Gastroesophageal sphincter (tissue), 4 donors: ENCODE data around the gene TMEM54. TPM values are rescaled to one million over a fixed set of nuclear protein-coding genes. Genes with fewer than 3 reads are reported as not detected.

Source experiments
- ATAC-seq: fragments of 150-250 bp; one replicate; pipeline ENCODE4 v1.9.1; 2016; ENCODE audit warnings: mild to moderate bottlenecking, moderate library complexity
- H3K27ac ChIP-seq, 4 donors: fragments of 200-600 bp; sonication (generic) in 3 of 4; 1 replicate in 3 of 4; 2 replicates in 1 of 4; pipeline ENCODE4 v1.5.1; 2016 to 2019
- H3K27me3 ChIP-seq: fragments of 200-600 bp; sonication (generic); one replicate; pipeline ENCODE4 v1.5.1; 2019
- H3K36me3 ChIP-seq, 2 donors: fragments of 200-600 bp; sonication (generic); one replicate each; pipeline ENCODE4 v1.5.1; 2019; ENCODE audit warnings: control low read depth in 1 of 2
- H3K4me1 ChIP-seq, 3 donors: fragments of 200-600 bp; sonication (generic); 1 replicate in 2 of 3; 2 replicates in 1 of 3; pipeline ENCODE4 v1.5.1; 2016 to 2019; ENCODE audit warnings: control low read depth in 2 of 3
- H3K4me3 ChIP-seq, 2 donors: fragments of 200-600 bp; sonication (generic); one replicate each; pipeline ENCODE4 v1.5.1; 2019; ENCODE audit warnings: mild to moderate bottlenecking in 1 of 2, moderate library complexity in 1 of 2
- H3K9me3 ChIP-seq, 3 donors: fragments of 200-600 bp; sonication (generic); one replicate each; pipeline ENCODE4 v1.5.1; 2017 to 2019; ENCODE audit warnings: control low read depth in 2 of 3
- EP300 ChIP-seq: sonication (generic); formaldehyde crosslinking; IDR thresholded peaks from one replicate; pipeline ENCODE4 v1.6.1; 2017; ENCODE audit warnings: antibody characterized with exemption, mild to moderate bottlenecking
- POLR2A ChIP-seq, 2 donors: fragments of 450-650 bp; IDR thresholded peaks; one replicate each; pipeline ENCODE4 v1.6.1; 2017; ENCODE audit warnings: antibody characterized with exemption in 2 of 2, mild to moderate bottlenecking in 2 of 2, moderate library complexity in 1 of 2
- POLR2AphosphoS5 ChIP-seq: sonication (generic); formaldehyde crosslinking; IDR thresholded peaks from one replicate; pipeline ENCODE4 v1.6.1; 2017; ENCODE audit warnings: antibody characterized with exemption
- whole genome bisulfite sequencing, 2 donors: methylation state at CpG; one replicate each; pipeline ENCODE4 v1.1.5; 2018; ENCODE audit warnings: low coverage in 1 of 2; 5-methylcytosine and 5-hydroxymethylcytosine counted together
- total RNA-seq, 4 donors: library from RNA; depleted of rRNA; stranded (reverse); fragments of >200 nt; gene quantifications; one replicate each; pipeline ENCODE4 v1.1.0, GENCODE V29; 2016
- TF ChIP-seq, protein P1 (sequence below), 4 experiments: fragments of 200-600 bp in 2 of 4; fragments of 450-650 bp in 2 of 4; sonication (generic) in 1 of 4; IDR thresholded peaks; one replicate each; pipeline ENCODE4 v1.5.1; 2017 to 2019; ENCODE audit warnings: antibody characterized with exemption in 4 of 4, mild to moderate bottlenecking in 2 of 4, moderate library complexity in 2 of 4

TMEM54 gene, protein sequence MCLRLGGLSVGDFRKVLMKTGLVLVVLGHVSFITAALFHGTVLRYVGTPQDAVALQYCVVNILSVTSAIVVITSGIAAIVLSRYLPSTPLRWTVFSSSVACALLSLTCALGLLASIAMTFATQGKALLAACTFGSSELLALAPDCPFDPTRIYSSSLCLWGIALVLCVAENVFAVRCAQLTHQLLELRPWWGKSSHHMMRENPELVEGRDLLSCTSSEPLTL
- 100 to 1,000 TPM in 2 of 4 donors, 10 to 100 TPM in 2; 71.5 to 138 (median 101) TPM for total RNA-seq

DNA sequence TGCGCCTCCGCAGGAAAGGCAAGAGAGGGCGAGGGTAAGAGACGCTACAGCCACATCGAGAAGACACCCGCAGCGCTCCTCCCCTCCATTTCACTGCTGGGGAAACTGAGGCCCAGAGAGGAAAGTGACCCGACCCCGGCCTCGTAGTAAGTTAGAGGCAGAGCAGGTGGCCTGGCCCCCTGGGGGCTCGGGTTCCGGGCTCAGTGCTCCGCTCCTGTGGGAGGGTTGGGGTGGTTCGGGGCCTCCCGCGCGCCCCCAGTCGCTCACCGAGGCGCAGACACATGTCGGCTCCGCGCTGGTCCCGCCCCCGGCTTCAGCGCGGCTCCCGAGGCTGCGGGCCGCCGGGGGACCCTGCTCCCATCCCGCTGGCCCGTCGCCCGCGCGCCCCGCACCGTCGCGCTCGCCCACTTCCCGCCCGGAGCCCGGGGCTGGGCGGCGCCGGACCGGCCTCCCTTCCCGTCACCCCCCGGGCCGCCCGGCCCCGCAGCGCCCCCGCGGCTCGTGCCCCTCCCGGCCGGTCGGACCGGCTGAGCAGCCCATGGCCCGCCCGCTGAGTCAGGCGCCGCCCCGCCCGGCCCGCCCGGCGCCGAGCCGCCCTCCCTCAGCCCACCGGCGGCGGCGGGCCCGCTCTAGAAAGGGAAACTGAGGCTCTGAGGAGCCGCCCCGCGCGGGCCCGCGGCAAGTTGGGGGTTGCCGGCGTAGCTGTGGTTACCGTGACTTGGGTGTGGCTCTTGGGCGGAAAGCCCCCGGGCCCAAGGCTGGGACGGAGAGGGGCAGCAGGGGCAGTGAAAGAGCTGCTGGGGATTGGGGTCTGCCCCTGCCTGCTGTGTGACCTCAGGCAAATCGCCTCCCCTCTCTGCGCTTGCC lies at the start of gene TMEM54:
Gene TMEM54, minus strand, starts transcription at position 434 of the 867 bp plus-strand sequence. Its CDS starts 151 bp downstream, at position 283.
- H3K36me3 ChIP-seq: no peaks in the 10 kb centered on the region
- 15% methylated on average over 4 of the region's 92 CpGs; no CpG with 5 or more reads in 1 of the 2 donors for WGBS, 2 donors
- peak within 1 kb of the TSS; percentile 73 to 78 for H3K4me3 ChIP-seq
- peaks cover 0 to 20% (median 4%) of the 10 kb centered on the region in 3 donors for H3K4me1 ChIP-seq
- H3K27me3 ChIP-seq: peaks cover 5% of the 10 kb centered on the region
- TF ChIP-seq EP300 (no peak), POLR2AphosphoS5 (no peak), POLR2A (IDR thresholded peaks at IDR 0.05) (no peak)
- TF ChIP-seq, protein P1, sequence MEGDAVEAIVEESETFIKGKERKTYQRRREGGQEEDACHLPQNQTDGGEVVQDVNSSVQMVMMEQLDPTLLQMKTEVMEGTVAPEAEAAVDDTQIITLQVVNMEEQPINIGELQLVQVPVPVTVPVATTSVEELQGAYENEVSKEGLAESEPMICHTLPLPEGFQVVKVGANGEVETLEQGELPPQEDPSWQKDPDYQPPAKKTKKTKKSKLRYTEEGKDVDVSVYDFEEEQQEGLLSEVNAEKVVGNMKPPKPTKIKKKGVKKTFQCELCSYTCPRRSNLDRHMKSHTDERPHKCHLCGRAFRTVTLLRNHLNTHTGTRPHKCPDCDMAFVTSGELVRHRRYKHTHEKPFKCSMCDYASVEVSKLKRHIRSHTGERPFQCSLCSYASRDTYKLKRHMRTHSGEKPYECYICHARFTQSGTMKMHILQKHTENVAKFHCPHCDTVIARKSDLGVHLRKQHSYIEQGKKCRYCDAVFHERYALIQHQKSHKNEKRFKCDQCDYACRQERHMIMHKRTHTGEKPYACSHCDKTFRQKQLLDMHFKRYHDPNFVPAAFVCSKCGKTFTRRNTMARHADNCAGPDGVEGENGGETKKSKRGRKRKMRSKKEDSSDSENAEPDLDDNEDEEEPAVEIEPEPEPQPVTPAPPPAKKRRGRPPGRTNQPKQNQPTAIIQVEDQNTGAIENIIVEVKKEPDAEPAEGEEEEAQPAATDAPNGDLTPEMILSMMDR (IDR thresholded peaks at IDR 0.05): peak in 1 of 4 experiments; percentile 15
- peak; percentile 89 for ATAC-seq
- no peaks in the 10 kb centered on the region for H3K9me3 ChIP-seq
- peak within 1 kb of the TSS in 2 of 4 donors; percentile 67 to 70 for H3K27ac ChIP-seq

DNA sequence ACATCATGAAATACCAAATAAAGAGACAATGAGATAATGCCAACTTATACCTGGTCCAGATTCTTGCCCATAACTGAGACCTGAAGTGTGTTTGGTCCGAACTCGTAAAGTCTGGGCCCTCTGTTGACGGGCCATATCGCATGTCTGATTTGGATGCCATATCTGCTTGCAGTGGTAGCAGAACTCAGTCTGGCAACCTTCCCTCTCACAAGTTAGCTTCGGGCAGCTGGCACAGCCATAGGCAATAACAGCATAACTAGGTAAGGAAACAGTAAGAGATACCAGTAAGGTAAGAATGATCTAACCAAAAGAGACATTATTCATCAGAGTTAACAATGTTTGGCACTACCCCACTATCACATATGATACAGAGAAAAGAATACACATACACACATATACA lies 48.3 kb upstream of the TMEM54 start:
- Histone ChIP-seq H3K9me3 (no peaks in the 10 kb centered on the region), H3K27ac (peak overlapping the region in 2 of 4 donors; percentile 3 to 30), H3K36me3 (peaks cover 0 to 40% of the 10 kb centered on the region in 2 donors), H3K4me1 (peaks cover 0 to 21% (median 4%) of the 10 kb centered on the region in 3 donors), H3K27me3 (no peaks in the 10 kb centered on the region), H3K4me3 (no peak overlapping the region)
- TF ChIP-seq POLR2AphosphoS5: no peak
- TF ChIP-seq, protein P1 (IDR thresholded peaks at IDR 0.05): no peak
- no peak for TF ChIP-seq EP300
- no peak for TF ChIP-seq POLR2A (IDR thresholded peaks at IDR 0.05)
- no peak for ATAC-seq
- 45 to 50% methylated on average over 1 to 5 of the region's 5 CpGs for WGBS, 2 donors

DNA sequence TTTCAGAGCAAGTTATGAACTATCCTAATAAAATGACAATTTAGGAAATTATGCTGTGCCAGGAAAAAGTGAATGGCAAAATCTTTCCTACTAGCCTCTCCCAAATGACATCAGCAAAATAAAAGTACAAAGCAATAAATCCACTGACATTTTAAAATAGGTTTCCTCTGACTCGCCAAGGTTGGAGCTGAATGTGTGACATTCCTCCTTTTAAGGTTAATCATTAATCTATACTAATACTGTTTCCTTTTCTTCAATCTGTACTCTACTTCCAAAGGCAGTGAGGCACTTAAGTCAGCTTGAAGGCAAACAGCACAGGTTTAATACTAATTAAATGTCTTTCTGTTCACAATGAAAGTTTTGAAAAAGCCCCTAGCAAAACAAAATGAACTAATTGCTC lies 47.7 kb upstream of the TMEM54 start:
- Histone ChIP-seq H3K4me1 (peaks cover 0 to 21% (median 4%) of the 10 kb centered on the region in 3 donors), H3K9me3 (no peaks in the 10 kb centered on the region), H3K36me3 (peaks cover 0 to 47% of the 10 kb centered on the region in 2 donors), H3K27ac (peak overlapping the region in 1 of 4 donors; percentile 30), H3K4me3 (no peak overlapping the region), H3K27me3 (no peaks in the 10 kb centered on the region)
- 7 to 38% methylated on average over 1 of the region's 1 CpG for WGBS, 2 donors
- peak; percentile 16 for ATAC-seq
- TF ChIP-seq EP300 (no peak), POLR2A (IDR thresholded peaks at IDR 0.05) (no peak), POLR2AphosphoS5 (peak; percentile 51)

DNA sequence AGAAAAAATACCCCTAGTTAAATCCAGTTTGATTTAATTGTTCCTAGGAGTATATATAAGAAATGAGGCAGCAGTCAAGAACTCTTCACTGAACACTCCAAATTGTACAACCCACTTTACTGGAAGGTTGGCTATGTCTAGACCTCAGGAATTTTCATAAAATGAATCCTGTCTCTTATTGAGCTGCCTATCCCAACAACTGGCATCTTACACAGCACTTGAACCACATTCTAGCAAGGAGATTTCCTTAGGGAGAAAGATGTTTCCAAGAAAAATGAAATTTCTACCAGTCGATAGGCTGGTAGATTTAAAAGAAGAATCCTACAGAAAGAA lies 47.2 kb upstream of the TMEM54 start:
- H3K27ac ChIP-seq: peak overlapping the region in 1 of 4 donors; percentile 46
- WGBS, 2 donors: 94 to 100% methylated on average over 1 of the region's 1 CpG

More for the DNA sequence above, 47.2 kb upstream of the TMEM54 start:
- Histone ChIP-seq H3K36me3 (peaks cover 0 to 52% of the 10 kb centered on the region in 2 donors), H3K4me3 (no peak overlapping the region), H3K27me3 (no peaks in the 10 kb centered on the region), H3K4me1 (peaks cover 0 to 21% (median 4%) of the 10 kb centered on the region in 3 donors), H3K9me3 (no peaks in the 10 kb centered on the region)
- no peak for TF ChIP-seq POLR2A (IDR thresholded peaks at IDR 0.05)
- TF ChIP-seq, protein P1 (IDR thresholded peaks at IDR 0.05): no peak
- no peak for TF ChIP-seq POLR2AphosphoS5
- TF ChIP-seq EP300: no peak
- ATAC-seq: no peak
